ENCODE measurements around the gene ST7. TPM values are rescaled to one million over a fixed set of nuclear protein-coding genes. Genes with fewer than 3 reads are reported as not detected.

The ST7 gene
- total RNA-seq, 1 donor from 2014 or later = 48.6 TPM

DNA sequence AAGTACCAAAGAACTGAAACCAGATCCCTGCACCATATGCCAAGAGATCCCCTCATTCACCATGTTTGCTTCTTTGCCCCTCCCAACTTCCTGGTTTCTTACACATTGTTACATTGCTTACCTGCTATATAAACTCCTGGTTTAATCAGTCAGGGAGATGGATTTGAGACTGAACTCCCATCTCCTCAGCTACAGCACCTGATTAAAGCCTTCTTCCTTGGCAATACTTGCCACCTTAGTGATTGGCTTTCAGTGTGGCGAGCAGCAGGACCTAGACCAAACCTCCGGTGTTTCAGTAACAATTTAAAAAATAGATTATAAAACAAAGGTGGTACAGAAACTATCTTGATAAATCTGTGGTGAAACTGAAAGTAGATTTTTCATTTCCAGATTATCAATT, 122.6 kb downstream of the ST7 start:
- TF ChIP-seq, protein P1, sequence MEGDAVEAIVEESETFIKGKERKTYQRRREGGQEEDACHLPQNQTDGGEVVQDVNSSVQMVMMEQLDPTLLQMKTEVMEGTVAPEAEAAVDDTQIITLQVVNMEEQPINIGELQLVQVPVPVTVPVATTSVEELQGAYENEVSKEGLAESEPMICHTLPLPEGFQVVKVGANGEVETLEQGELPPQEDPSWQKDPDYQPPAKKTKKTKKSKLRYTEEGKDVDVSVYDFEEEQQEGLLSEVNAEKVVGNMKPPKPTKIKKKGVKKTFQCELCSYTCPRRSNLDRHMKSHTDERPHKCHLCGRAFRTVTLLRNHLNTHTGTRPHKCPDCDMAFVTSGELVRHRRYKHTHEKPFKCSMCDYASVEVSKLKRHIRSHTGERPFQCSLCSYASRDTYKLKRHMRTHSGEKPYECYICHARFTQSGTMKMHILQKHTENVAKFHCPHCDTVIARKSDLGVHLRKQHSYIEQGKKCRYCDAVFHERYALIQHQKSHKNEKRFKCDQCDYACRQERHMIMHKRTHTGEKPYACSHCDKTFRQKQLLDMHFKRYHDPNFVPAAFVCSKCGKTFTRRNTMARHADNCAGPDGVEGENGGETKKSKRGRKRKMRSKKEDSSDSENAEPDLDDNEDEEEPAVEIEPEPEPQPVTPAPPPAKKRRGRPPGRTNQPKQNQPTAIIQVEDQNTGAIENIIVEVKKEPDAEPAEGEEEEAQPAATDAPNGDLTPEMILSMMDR (IDR thresholded peaks at IDR 0.05) = no peak
- Histone ChIP-seq H3K4me3 (no peak overlapping the region), H3K4me1 (peaks cover 16% of the 10 kb centered on the region), H3K27me3 (no peaks in the 10 kb centered on the region), H3K9me3 (no peaks in the 10 kb centered on the region), H3K36me3 (no peaks in the 10 kb centered on the region), H3K27ac (no peak overlapping the region)
- DNase-seq = no peak
- no peak for ATAC-seq
- intact Hi-C loops (cut with DNase I) = no loop called here

DNA sequence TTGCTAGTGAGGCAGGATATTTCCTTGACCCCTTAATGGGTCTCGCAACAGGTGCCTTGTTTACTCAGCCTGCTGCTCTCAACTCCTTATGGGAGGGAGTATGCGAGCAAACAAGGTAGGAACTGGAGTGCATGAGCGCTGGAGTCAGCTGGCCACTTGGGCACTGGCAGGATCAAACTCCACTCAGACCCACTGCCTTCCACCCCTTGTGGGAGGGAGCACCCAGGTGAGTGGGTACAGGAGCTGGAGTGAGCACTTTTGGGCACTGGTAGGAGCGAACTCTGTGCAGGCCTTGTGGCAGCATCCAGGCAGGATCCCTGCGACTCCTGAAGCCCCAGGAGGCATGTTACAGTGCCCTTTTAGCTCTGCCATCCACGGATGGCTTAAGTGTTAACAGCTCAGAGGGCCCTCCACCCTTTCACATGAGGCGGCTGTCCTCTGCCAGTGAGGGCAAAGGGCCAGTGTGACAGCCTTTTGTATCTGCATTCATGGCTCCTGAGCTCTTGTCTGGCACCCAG, 123.2 kb downstream of the ST7 start:
- Histone ChIP-seq H3K27ac (no peak overlapping the region), H3K27me3 (no peaks in the 10 kb centered on the region), H3K4me1 (peaks cover 16% of the 10 kb centered on the region), H3K4me3 (no peak overlapping the region), H3K9me3 (no peaks in the 10 kb centered on the region), H3K36me3 (no peaks in the 10 kb centered on the region)
- TF ChIP-seq, protein P1 (IDR thresholded peaks at IDR 0.05) = no peak
- intact Hi-C loops (cut with DNase I) = no loop called here
- DNase-seq (peak; percentile 81), ATAC-seq (peak; percentile 94)

DNA sequence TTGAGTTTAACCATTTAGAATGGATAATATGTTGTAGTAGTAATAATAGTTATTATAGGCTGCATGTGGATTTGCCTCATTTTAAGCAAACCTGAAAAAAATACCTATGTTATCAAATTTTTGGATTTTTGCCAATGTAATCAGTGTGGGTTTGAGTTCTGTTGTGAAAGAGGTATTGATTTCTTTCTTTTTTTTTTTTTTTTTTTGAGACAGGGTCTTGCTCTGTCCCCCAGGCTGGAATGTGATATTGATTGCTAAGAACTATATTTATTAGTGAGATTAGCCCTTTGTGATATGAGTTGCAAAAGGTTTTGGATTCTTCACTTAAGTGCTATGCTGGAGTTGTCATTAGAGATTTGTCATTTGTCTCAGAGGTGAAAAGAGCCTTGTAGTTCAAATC, 124.4 kb downstream of the ST7 start:
- DNase-seq = no peak
- H3K27ac ChIP-seq = no peak overlapping the region
- peaks cover 7% of the 10 kb centered on the region for H3K4me1 ChIP-seq
- no peaks in the 10 kb centered on the region for H3K9me3 ChIP-seq
- H3K36me3 ChIP-seq = no peaks in the 10 kb centered on the region
- H3K27me3 ChIP-seq = no peaks in the 10 kb centered on the region
- intact Hi-C loops (cut with DNase I) = no loop called here
- no peak for ATAC-seq
- no peak overlapping the region for H3K4me3 ChIP-seq
- TF ChIP-seq, protein P1 (IDR thresholded peaks at IDR 0.05) = no peak

- DNase-seq = no peak
- TF ChIP-seq, protein P1 (IDR thresholded peaks at IDR 0.05) = no peak
- Histone ChIP-seq H3K27me3 (no peaks in the 10 kb centered on the region), H3K36me3 (no peaks in the 10 kb centered on the region), H3K9me3 (no peaks in the 10 kb centered on the region), H3K4me3 (no peak overlapping the region), H3K4me1 (peaks cover 5% of the 10 kb centered on the region), H3K27ac (no peak overlapping the region)
- no peak for ATAC-seq
- intact Hi-C loops (cut with DNase I) = no loop called here
These were observed 129.3 kb downstream of the ST7 start for GRCh38 chr7:117082647-117083046.

DNA sequence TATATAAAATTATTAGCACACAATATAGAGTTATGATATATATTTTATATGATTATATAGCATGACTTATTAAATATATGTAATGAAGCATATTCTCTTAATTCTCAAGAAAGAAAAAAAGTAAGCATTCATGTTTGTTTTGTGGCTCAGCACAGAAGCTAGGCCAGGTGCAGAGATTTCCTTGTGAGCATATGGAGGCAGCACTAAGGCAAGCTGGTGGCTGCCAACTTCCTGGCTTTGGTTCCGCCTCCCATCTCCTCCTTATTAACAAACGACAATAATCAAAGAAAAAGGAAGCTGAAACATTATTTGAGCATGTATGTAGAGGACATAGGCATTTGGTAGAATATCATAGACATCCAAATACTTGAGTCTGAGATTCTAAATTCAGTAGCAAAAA, 130.3 kb downstream of the ST7 start:
- no peak for DNase-seq
- Histone ChIP-seq H3K4me3 (no peak overlapping the region), H3K27me3 (no peaks in the 10 kb centered on the region), H3K9me3 (no peaks in the 10 kb centered on the region), H3K27ac (no peak overlapping the region), H3K36me3 (no peaks in the 10 kb centered on the region), H3K4me1 (peaks cover 13% of the 10 kb centered on the region)
- intact Hi-C loops (cut with DNase I) = no loop called here
- peak; percentile 49 for ATAC-seq
- TF ChIP-seq, protein P1 (IDR thresholded peaks at IDR 0.05) = no peak

DNA sequence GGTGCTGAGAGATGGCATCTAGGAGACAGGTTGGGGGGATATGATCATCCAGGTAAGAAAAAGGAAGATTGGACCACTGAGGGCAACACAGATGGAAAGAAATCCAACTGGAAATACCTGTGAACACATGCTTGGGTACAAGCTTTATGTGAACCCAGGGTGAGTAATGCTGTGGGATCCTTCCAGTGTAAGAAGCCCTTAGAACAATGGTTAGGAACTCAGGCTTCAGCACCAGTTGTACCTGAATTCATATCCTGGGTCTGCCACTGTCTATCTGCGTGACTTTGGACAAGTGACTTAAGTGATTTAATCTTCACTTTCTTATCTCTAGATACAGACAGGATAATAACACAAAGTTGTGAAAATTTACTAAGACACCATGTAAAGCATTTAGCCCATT, 131.0 kb downstream of the ST7 start:
- Histone ChIP-seq H3K4me1 (peaks cover 13% of the 10 kb centered on the region), H3K4me3 (no peak overlapping the region), H3K27me3 (no peaks in the 10 kb centered on the region), H3K36me3 (no peaks in the 10 kb centered on the region), H3K27ac (no peak overlapping the region), H3K9me3 (no peaks in the 10 kb centered on the region)
- intact Hi-C loops (cut with DNase I) = no loop called here
- TF ChIP-seq, protein P1 (IDR thresholded peaks at IDR 0.05) = no peak
- no peak for DNase-seq
- ATAC-seq = no peak
